Mammary epithelial cell (primary cell): Measurements from ENCODE around the gene COPG2.

ENCODE experiments used
- CTCF ChIP-seq, 2 donors: IDR thresholded peaks in 1 of 2; conservative IDR thresholded peaks in 1 of 2; 2 replicates each; pipeline ENCODE4 v1.5.1; 2011 to 2012; ENCODE audit warnings: inconsistent platforms in 2 of 2, low read length in 2 of 2, mild to moderate bottlenecking in 2 of 2, control low read depth in 1 of 2, low read depth in 1 of 2; ENCODE audit not compliant: insufficient read depth in 1 of 2; ENCODE audit errors: extremely low read depth in 1 of 2
- EZH2 ChIP-seq: IDR thresholded peaks from 2 replicates; pipeline ENCODE4 v1.6.1; 2012; ENCODE audit warnings: low read length, inconsistent platforms, borderline replicate concordance

- TF ChIP-seq CTCF (conservative IDR thresholded peaks at IDR 0.05 in 1 of 2, IDR thresholded peaks at IDR 0.05 in 1 of 2; ENCODE audit: extremely low read depth in 1 of 2, insufficient read depth in 1 of 2, low read depth in 1 of 2, low read length in 2 of 2) = no peak
- no peak for TF ChIP-seq EZH2
Measured at GRCh38 chr7:130553398-130554029, 115.0 kb downstream of the COPG2 start.
